Neuronal stem cell (in vitro differentiated cells): ENCODE data around the gene RIPOR1.

ENCODE experiments used
- DNase-seq: peaks from one replicate; pipeline ENCODE4 v3.0.0-alpha.2; 2013; ENCODE audit warnings: low spot score
- H2AFZ ChIP-seq: one replicate; pipeline ENCODE4 v1.6.1; 2013; ENCODE audit warnings: mild to moderate bottlenecking, low read length, inconsistent platforms
- H2AK5ac ChIP-seq: 2 replicates; pipeline ENCODE4 v1.6.1; 2013; ENCODE audit warnings: low read depth, mild to moderate bottlenecking, inconsistent platforms, low read length, moderate library complexity, mixed read lengths
- H2BK120ac ChIP-seq: 2 replicates; pipeline ENCODE4 v1.6.1; 2013; ENCODE audit warnings: low read depth, mild to moderate bottlenecking, inconsistent platforms, low read length, moderate library complexity, mixed read lengths
- H2BK12ac ChIP-seq: one replicate; pipeline ENCODE4 v1.6.1; 2013; ENCODE audit warnings: low read length, inconsistent platforms
- H2BK15ac ChIP-seq: 2 replicates; pipeline ENCODE4 v1.6.1; 2013; ENCODE audit warnings: mild to moderate bottlenecking, low read length, inconsistent platforms, mixed read lengths
- H2BK5ac ChIP-seq: one replicate; pipeline ENCODE4 v1.6.1; 2013; ENCODE audit warnings: inconsistent platforms, mild to moderate bottlenecking, low read length, moderate library complexity
- H3K14ac ChIP-seq: one replicate; pipeline ENCODE4 v1.6.1; 2013; ENCODE audit warnings: low read length, inconsistent platforms
- H3K18ac ChIP-seq: 2 replicates; pipeline ENCODE4 v1.6.1; 2013; ENCODE audit warnings: low read length, inconsistent platforms
- H3K23ac ChIP-seq: 2 replicates; pipeline ENCODE4 v1.6.1; 2013; ENCODE audit warnings: low read depth, mild to moderate bottlenecking, mixed read lengths, low read length, inconsistent platforms; ENCODE audit not compliant: poor library complexity
- H3K27ac ChIP-seq: replicated peaks from 3 replicates; pipeline ENCODE4 v1.5.1; 2013; ENCODE audit warnings: low read length, inconsistent platforms
- H3K27me3 ChIP-seq, 3 experiments: 2 replicates each; pipeline ENCODE4 v1.6.1; 2013; ENCODE audit warnings: low read length in 3 of 3, mild to moderate bottlenecking in 2 of 3, inconsistent platforms in 1 of 3, low read depth in 1 of 3, mixed read lengths in 1 of 3, moderate library complexity in 1 of 3; ENCODE audit not compliant: control insufficient read depth in 3 of 3, insufficient read depth in 3 of 3
- H3K36me3 ChIP-seq, 2 donors: replicated peaks in 1 of 2; 2 replicates each; pipeline ENCODE4 v1.6.1; 2013; ENCODE audit warnings: low read length in 2 of 2; ENCODE audit not compliant: control insufficient read depth in 2 of 2, insufficient read depth in 2 of 2
- H3K4ac ChIP-seq: 2 replicates; pipeline ENCODE4 v1.6.1; 2013; ENCODE audit warnings: inconsistent platforms, mild to moderate bottlenecking, low read length, moderate library complexity
- H3K4me1 ChIP-seq, 2 donors: 1 replicate in 1 of 2; 2 replicates in 1 of 2; pipeline ENCODE4 v1.6.1; 2013; ENCODE audit warnings: low read length in 2 of 2, low read depth in 1 of 2; ENCODE audit not compliant: control insufficient read depth in 2 of 2, insufficient read depth in 1 of 2
- H3K4me2 ChIP-seq: one replicate; pipeline ENCODE4 v1.6.1; 2013; ENCODE audit warnings: mild to moderate bottlenecking, low read length, inconsistent platforms; ENCODE audit not compliant: insufficient read depth, poor library complexity, severe bottlenecking
- H3K4me3 ChIP-seq, 2 donors: 2 replicates each; pipeline ENCODE4 v1.5.1; 2013; ENCODE audit warnings: low read length in 2 of 2, mild to moderate bottlenecking in 2 of 2, inconsistent platforms in 1 of 2, moderate library complexity in 1 of 2
- H3K79me1 ChIP-seq: one replicate; pipeline ENCODE4 v1.6.1; 2013; ENCODE audit warnings: low read depth, mild to moderate bottlenecking, inconsistent platforms, low read length, moderate library complexity
- H3K9ac ChIP-seq: one replicate; pipeline ENCODE4 v1.6.1; 2013; ENCODE audit warnings: mild to moderate bottlenecking, low read depth, low read length, inconsistent platforms; ENCODE audit not compliant: poor library complexity
- H3K9me3 ChIP-seq, 2 donors: replicated peaks in 1 of 2; 2 replicates each; pipeline versions ENCODE3 to v1.6.1; 2013; ENCODE audit warnings: low read length in 2 of 2, mild to moderate bottlenecking in 2 of 2, inconsistent platforms in 1 of 2, low read depth in 1 of 2, mixed read lengths in 1 of 2, moderate library complexity in 1 of 2; ENCODE audit not compliant: control insufficient read depth in 2 of 2, insufficient read depth in 1 of 2
- H4K8ac ChIP-seq: one replicate; pipeline ENCODE4 v1.6.1; 2013; ENCODE audit warnings: low read depth, mild to moderate bottlenecking, inconsistent platforms, low read length, moderate library complexity
- H4K91ac ChIP-seq: one replicate; pipeline ENCODE4 v1.6.1; 2013; ENCODE audit warnings: low read length, low read depth, mild to moderate bottlenecking, inconsistent platforms; ENCODE audit not compliant: poor library complexity
- WGBS, 2 donors: extraction: QIAGEN DNeasy Blood & Tissue Kit; methylation state at CpG; one replicate each; pipeline ENCODE4 v1.1.7; 2013; ENCODE audit warnings: missing lambda C conversion rate in 2 of 2, mixed read lengths in 1 of 2; ENCODE audit not compliant: insufficient read length in 2 of 2, insufficient replicate concordance in 1 of 2; ENCODE audit errors: extremely low coverage in 2 of 2; 5-methylcytosine and 5-hydroxymethylcytosine counted together

Gene RIPOR1

GRCh38 chr16:67571464-67571863 lies 42.8 kb downstream of the RIPOR1 start:
- Histone ChIP-seq H3K23ac (no peak overlapping the region), H3K9me3 (no peaks in the 10 kb centered on the region), H3K4me2 (no peak overlapping the region), H3K4me1 (no peaks in the 10 kb centered on the region), H3K4ac (no peak overlapping the region), H2BK15ac (no peak overlapping the region), H2BK12ac (no peak overlapping the region), H3K18ac (no peak overlapping the region), H2AK5ac (no peak overlapping the region), H3K79me1 (peaks cover 5% of the 10 kb centered on the region), H3K9ac (no peak overlapping the region), H3K4me3 (no peak overlapping the region), H3K27ac (no peak overlapping the region), H3K36me3 (peaks cover 7 to 61% of the 10 kb centered on the region in 2 donors), H2BK120ac (no peak overlapping the region), H3K14ac (no peak overlapping the region), H2AFZ (no peak overlapping the region), H4K8ac (no peak overlapping the region), H2BK5ac (no peak overlapping the region), H3K27me3 (no peaks in the 10 kb centered on the region), H4K91ac (no peak overlapping the region)
- no CpG with 5 or more reads among the region's 2 CpGs for WGBS, 2 donors
- no peak for DNase-seq

GRCh38 chr16:67571981-67572431 lies 43.4 kb downstream of the RIPOR1 start:
- no peak overlapping the region for H2AK5ac ChIP-seq
- no peak overlapping the region for H2BK15ac ChIP-seq
- WGBS, 2 donors = no CpG with 5 or more reads among the region's 4 CpGs
- H3K27ac ChIP-seq = no peak overlapping the region
- H3K18ac ChIP-seq = no peak overlapping the region
- peaks cover 7 to 66% of the 10 kb centered on the region in 2 donors for H3K36me3 ChIP-seq
- DNase-seq = no peak
- no peak overlapping the region for H2BK5ac ChIP-seq
- no peak overlapping the region for H3K14ac ChIP-seq
- no peak overlapping the region for H3K4ac ChIP-seq
- no peak overlapping the region for H3K23ac ChIP-seq
- H3K79me1 ChIP-seq = peaks cover 2% of the 10 kb centered on the region
- H3K4me3 ChIP-seq = no peak overlapping the region
- no peaks in the 10 kb centered on the region for H3K4me1 ChIP-seq
- no peak overlapping the region for H3K9ac ChIP-seq
- H3K4me2 ChIP-seq = no peak overlapping the region
- no peak overlapping the region for H2AFZ ChIP-seq
- no peak overlapping the region for H2BK120ac ChIP-seq
- no peak overlapping the region for H2BK12ac ChIP-seq
- no peak overlapping the region for H4K8ac ChIP-seq
- H3K9me3 ChIP-seq = no peaks in the 10 kb centered on the region
- no peak overlapping the region for H4K91ac ChIP-seq
- H3K27me3 ChIP-seq = no peaks in the 10 kb centered on the region

GRCh38 chr16:67579686-67580085 lies 51.1 kb downstream of the RIPOR1 start:
- peaks cover 11% of the 10 kb centered on the region for H3K79me1 ChIP-seq
- H3K18ac ChIP-seq = no peak overlapping the region
- H2BK12ac ChIP-seq = no peak overlapping the region
- H3K4ac ChIP-seq = no peak overlapping the region
- no peak overlapping the region for H2AK5ac ChIP-seq
- H3K9me3 ChIP-seq = no peaks in the 10 kb centered on the region
- DNase-seq = no peak
- no peak overlapping the region for H2BK5ac ChIP-seq
- H3K4me2 ChIP-seq = no peak overlapping the region
- H2BK120ac ChIP-seq = no peak overlapping the region
- no peak overlapping the region for H4K91ac ChIP-seq
- H3K4me3 ChIP-seq = no peak overlapping the region
- peaks cover 2 to 72% of the 10 kb centered on the region in 2 donors for H3K36me3 ChIP-seq
- H2AFZ ChIP-seq = no peak overlapping the region
- no peaks in the 10 kb centered on the region for H3K27me3 ChIP-seq
- no peaks in the 10 kb centered on the region for H3K4me1 ChIP-seq
- no peak overlapping the region for H3K23ac ChIP-seq
- H3K27ac ChIP-seq = no peak overlapping the region
- no CpG with 5 or more reads among the region's 4 CpGs for WGBS, 2 donors
- no peak overlapping the region for H3K14ac ChIP-seq
- no peak overlapping the region for H3K9ac ChIP-seq
- no peak overlapping the region for H2BK15ac ChIP-seq
- H4K8ac ChIP-seq = no peak overlapping the region

GRCh38 chr16:67580202-67580601 lies 51.6 kb downstream of the RIPOR1 start:
- Histone ChIP-seq H3K9ac (no peak overlapping the region), H3K27ac (no peak overlapping the region), H2BK120ac (no peak overlapping the region), H3K23ac (no peak overlapping the region), H3K9me3 (no peaks in the 10 kb centered on the region), H4K8ac (no peak overlapping the region), H2AFZ (no peak overlapping the region), H4K91ac (no peak overlapping the region), H3K4me2 (no peak overlapping the region), H2BK5ac (no peak overlapping the region), H3K79me1 (peaks cover 12% of the 10 kb centered on the region), H3K4me1 (no peaks in the 10 kb centered on the region), H3K18ac (no peak overlapping the region), H3K4ac (no peak overlapping the region), H2AK5ac (no peak overlapping the region), H3K14ac (no peak overlapping the region), H3K27me3 (no peaks in the 10 kb centered on the region), H2BK15ac (no peak overlapping the region), H3K4me3 (no peak overlapping the region), H2BK12ac (no peak overlapping the region), H3K36me3 (peaks cover 2 to 70% of the 10 kb centered on the region in 2 donors)
- WGBS, 2 donors = no CpG with 5 or more reads among the region's 4 CpGs
- no peak for DNase-seq
